Stimulated activated CD8-positive, alpha-beta memory T cell treated with anti-CD3 and anti-CD28 coated beads, Interleukin-7, amount 100 ng/mL, for 1 hour (primary cell): ENCODE results near the gene UGT1A7.

Experiments
- DNase-seq, 2 donors: peaks; one replicate each; pipeline ENCODE4 v3.0.0-alpha.2; 2020; ENCODE audit warnings: low read depth in 2 of 2

UGT1A7 gene

GRCh38 chr2:233799087-233799665 is 117.5 kb downstream of the UGT1A7 start:
- no peak for DNase-seq

- no peak for DNase-seq
These were observed 118.0 kb downstream of the UGT1A7 start for GRCh38 chr2:233799716-233800115.

- DNase-seq = no peak
These were observed 118.5 kb downstream of the UGT1A7 start for GRCh38 chr2:233800208-233800607.

GRCh38 chr2:233801357-233802131 is 119.8 kb downstream of the UGT1A7 start:
- no peak for DNase-seq

- DNase-seq = no peak
These were observed 120.6 kb downstream of the UGT1A7 start for GRCh38 chr2:233802132-233802815.

GRCh38 chr2:233803292-233803911 is 121.7 kb downstream of the UGT1A7 start:
- no peak for DNase-seq

GRCh38 chr2:233803994-233804393 is 122.3 kb downstream of the UGT1A7 start:
- DNase-seq = no peak

GRCh38 chr2:233807215-233807865 is 125.6 kb downstream of the UGT1A7 start:
- no peak for DNase-seq

GRCh38 chr2:233807966-233808935 is 126.5 kb downstream of the UGT1A7 start:
- no peak for DNase-seq

GRCh38 chr2:233810385-233810784 is 128.7 kb downstream of the UGT1A7 start:
- no peak for DNase-seq

- no peak for DNase-seq
These were observed 129.4 kb downstream of the UGT1A7 start for GRCh38 chr2:233811087-233811486.

- DNase-seq = no peak
These were observed 130.0 kb downstream of the UGT1A7 start for GRCh38 chr2:233811732-233812131.

GRCh38 chr2:233813236-233814055 is 131.7 kb downstream of the UGT1A7 start:
- DNase-seq = no peak

- DNase-seq = no peak
These were observed 132.5 kb downstream of the UGT1A7 start for GRCh38 chr2:233814056-233814835.

GRCh38 chr2:233815861-233816260 is 134.2 kb downstream of the UGT1A7 start:
- no peak for DNase-seq

GRCh38 chr2:233816334-233816733 is 134.6 kb downstream of the UGT1A7 start:
- no peak for DNase-seq

- no peak for DNase-seq
These were observed 135.1 kb downstream of the UGT1A7 start for GRCh38 chr2:233816771-233817170.

- DNase-seq = no peak
These were observed 135.7 kb downstream of the UGT1A7 start for GRCh38 chr2:233817361-233817911.
